DLD1 (cell line): ENCODE measurements around the gene RTL1.

ENCODE experiments used
- in situ Hi-C: cut with HindIII; loops from 2 replicates; pipeline ENCODE4 v1.10.0; 2017; ENCODE audit warnings: low sequenced_read_pairs

Gene RTL1

DNA sequence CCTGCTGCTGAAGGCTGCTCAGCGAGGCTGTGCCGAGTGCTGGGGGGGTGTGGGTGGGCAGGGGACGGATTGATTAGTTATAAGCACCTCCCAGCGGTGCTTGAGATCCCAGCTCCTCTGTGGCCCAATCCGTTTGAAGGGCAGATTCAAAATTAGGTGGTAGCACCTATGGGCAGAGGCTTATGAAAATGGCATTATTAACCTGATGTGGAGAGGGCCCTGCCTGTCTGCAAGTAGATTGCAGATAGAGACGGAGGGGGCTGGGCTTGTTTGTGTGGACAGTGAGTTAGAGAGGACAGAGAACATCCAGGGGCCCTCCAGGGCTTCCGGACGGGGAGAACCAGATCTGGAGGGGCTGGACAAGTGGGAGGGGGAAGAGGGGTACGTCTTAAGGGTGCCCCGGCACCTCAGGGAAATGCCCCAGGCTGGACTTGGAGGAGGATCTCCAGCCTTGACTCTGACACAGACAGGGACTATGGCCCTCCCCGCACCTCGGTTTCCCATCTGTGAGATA, at the start of gene RTL1:
Gene RTL1, minus strand, starts transcription at position 51 of the 514 bp plus-strand sequence. CDS start 18,934 bp downstream, outside the sequence.
- in situ Hi-C loops = no loop called here

GRCh38 chr14:100950024-100950423, 46.5 kb upstream of the RTL1 start:
- in situ Hi-C loops = no loop called here

- in situ Hi-C loops = no loop called here
Measured at GRCh38 chr14:100944052-100944451, 40.5 kb upstream of the RTL1 start.

DNA sequence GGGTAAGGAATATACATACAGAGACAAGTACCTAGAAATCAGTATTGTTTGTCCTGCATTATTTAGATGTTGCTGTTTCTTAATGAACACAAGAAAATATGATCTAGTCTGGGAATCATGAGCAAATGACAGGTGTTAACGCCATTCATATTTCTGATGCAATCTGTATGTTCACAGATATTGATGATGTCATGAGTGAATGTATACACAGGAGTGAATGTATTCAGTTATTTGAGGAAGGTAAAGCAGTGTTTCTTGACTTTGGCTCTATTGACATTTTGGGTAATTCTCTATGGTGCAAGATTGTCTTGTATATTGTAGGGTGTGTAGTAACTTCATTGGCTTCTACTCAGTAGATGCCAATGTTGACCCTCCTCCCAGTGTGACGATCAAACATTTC, 26.7 kb upstream of the RTL1 start:
- in situ Hi-C loops = no loop called here

DNA sequence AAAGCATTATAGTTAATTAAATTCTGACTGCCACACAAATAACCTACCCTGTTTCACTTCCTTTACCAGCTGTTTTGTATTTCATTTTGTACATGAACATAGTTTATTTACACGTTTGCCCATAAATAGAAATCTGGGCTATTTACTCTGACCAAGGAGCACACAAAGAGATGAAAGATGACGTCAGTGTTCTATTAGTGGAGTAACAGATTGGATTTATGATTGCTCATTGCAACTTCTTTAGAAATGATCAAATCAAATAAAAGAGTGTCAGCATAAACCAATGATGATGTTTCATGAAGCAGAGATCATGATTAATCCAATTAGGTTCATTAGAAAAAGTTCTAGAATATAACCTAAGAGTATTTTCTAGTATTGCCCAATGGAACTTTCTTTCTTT, 12.0 kb upstream of the RTL1 start:
- in situ Hi-C loops = no loop called here

DNA sequence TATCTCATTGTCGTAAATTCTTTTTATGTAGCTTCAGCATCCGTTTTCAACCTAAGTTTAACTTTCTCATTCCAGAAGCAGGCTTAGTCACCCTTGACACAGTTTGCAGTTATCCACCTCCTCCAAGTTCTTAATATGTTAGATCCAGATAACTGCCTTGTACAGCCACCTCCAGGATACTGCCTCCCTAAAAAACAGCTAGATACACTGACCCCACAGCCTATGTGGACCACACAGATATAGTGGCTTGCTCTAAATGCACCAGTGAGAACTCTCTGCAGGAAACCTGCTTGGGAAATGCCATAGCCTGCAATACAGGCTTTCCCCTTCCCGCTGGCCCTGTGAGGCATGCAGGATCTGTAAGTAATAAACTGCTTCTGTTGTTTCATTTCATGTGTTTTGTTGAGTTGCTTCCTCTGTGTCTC, 11.1 kb upstream of the RTL1 start:
- in situ Hi-C loops = no loop called here

DNA sequence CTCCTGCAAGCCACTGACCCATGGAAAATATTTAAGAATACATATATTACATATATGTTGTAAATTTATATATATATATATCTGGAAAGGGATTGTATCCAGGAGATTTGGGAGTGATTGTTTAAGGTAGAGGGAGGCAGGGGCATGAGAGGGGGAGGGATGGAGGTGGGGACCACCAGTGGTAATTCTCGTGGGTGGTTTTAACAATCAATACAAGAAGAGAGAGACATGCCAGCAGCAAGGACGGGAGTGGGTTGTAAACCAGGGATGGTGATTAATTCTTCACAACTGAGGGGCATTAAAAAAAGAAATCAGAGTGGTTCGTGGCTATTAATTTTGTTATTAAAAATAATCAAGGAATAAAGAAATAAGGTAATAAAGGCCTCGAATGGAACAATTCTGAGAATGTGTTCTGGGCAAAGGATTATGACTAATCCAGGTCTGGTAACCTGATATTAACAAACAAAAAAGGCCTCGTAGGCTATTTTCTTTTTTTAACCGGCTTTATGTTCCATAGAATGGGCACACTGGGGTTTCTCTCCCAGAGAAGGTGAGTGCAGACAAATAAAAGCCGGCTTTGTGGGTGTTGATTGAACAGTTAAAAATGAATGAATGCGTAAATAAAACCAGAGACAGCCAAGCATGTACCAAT, 8.3 kb upstream of the RTL1 start:
- in situ Hi-C loops = no loop called here

DNA sequence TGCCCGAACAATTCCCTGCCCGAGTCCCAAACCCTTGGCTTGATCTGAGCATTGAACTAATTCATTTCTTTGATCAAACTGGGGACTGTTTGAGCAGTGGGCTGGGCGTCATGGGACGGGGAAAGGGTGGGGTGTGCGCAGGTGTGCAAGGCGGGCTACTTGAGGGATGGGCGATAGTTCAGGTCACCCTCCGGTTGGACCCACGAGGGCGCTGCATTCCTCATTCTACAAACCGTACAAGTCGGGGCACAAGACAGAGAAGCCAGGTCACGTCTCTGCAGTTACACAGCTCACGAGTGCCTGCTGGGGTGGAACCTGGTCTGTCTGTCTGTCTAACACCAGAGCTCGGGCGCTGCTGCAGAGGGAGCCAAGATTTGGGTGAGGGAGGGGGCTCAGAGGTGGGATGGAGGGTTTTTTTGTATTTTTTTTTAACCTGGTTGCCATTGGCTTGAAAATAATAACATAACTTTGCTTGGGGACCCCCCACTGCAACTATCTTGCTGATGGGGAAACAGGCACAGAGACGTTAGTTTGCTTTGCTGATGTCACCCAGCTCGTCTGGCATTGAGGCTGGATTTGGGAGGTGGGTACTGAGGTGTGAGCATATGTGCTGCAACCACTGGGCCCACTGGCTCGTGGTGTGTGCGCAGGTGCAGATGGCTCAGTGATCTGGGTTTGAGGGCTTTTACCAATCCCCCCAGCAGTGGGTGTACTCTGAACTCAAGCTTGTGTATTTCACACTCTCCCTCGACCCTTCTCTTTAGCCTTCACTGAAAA, 7.6 kb upstream of the RTL1 start:
- in situ Hi-C loops = no loop called here

- in situ Hi-C loops = no loop called here
Measured at GRCh38 chr14:100909439-100909838, 5.9 kb upstream of the RTL1 start.

GRCh38 chr14:100907240-100907639, 3.7 kb upstream of the RTL1 start:
- in situ Hi-C loops = no loop called here

DNA sequence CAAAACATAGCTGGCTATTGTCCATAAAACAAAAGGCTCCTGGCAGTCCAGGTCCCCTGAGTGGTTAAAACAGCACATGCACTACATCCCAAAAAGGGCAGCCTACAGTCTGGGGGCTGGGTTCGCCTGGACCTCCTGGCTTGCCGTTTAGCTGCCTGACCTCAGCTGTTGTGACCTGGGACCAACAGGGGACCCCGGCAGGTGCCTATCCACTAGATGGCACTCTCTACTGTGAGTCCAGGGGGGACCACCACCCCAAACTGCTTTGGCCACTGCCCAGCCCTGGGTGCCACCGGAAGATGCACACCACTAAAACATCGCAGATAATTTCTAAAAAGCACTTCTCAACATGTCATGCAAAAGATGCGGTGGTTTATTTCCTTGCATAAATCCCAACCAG, 2.9 kb upstream of the RTL1 start:
- in situ Hi-C loops = no loop called here

- in situ Hi-C loops = no loop called here
Measured at GRCh38 chr14:100905166-100905565, 1.6 kb upstream of the RTL1 start.

DNA sequence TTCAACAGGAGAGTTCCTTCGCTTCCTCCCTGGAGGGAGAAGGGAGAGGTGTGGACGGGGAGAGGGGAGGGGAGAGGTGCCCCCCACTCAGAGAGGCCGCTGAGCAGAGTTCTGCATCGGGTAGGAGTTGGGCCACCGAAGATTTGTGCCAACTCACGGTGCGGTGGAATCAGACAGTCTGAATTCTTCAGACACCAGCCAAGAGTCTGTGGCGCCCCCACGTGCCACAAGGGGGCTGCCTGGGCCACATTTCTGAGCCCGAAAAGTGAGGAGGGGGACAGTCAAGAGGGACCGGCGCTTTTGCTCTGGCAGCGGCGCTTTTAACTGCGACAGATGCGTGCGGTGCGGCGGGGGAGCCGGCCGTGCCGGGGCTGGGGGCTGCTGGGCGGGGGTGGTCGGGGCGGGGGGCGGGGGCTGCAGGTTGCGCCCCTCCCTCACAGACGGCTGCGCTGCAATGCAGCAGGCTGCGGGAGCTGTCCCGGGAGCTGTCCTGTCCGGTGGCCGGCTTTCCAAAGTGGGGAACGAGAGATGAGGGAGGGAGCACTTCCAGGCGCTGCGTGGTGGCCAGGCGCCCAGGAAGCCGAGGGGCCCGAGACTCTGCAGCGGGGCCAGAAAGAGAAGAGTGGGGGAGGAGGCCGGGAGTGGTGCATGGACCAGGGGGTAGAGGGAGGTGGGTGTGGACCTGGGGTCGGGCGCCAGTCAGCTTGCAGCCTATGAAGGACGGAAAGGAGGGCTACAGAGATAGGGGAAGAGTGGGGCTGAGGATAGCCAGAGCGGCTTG, 975 bp upstream of the RTL1 start:
- in situ Hi-C loops = no loop called here

DNA sequence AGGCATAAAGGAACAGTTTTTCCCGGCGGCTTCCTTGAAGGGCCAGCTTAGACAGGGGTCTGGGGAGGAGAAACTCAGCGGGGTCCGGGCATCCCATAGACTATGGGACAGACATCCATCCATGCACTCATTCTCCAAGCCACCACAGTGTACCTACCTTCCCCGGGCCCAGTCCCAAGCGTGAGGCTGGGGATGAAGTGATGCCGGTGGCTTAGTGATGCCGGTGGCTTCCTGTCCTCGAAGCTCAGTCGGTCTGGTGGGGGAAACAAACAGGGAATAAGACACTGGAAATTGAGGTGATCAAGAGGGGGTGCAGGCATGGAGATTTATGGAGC, 421 bp downstream of the RTL1 start:
- in situ Hi-C loops = no loop called here

GRCh38 chr14:100902295-100903133, 1.0 kb downstream of the RTL1 start:
- in situ Hi-C loops = no loop called here

DNA sequence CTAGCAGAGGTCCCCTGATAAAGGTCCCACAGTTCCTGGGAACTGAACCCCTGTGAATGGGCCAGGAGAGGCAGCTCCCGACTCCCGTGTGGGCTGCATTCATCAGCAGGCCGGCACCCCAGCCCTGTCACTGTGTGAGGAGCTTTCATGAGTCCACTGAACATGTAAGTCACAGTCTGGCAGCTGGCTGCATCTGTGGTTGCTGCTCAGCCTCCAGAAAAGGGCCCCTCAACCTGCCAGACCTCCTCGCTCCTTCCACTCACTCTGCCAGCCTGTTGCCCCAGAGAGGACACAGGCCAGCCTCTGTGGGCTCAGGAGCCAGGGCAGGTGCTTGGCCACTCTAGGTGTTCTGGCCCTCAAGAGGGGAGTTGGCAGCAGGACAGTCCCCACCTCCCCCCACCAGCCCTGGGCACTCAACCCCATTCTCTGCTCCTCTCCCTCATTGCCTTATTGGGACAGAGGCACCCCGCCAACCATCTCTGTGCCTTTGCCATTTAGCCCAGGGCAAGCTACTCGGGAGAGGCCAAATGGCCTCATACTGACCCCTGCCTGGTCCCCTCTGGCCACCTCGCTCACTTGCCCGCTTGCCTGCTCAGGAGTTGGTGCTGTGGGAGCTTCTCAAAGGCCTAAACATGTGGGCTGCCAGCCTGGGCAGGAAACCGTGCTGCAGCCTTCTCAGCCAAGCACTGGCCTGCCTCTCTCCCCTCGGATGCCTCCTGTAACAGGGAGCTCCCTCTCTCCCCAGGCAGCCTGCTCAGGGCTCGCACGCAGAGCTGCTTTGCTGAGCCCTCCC, 1.9 kb downstream of the RTL1 start:
- in situ Hi-C loops = no loop called here

DNA sequence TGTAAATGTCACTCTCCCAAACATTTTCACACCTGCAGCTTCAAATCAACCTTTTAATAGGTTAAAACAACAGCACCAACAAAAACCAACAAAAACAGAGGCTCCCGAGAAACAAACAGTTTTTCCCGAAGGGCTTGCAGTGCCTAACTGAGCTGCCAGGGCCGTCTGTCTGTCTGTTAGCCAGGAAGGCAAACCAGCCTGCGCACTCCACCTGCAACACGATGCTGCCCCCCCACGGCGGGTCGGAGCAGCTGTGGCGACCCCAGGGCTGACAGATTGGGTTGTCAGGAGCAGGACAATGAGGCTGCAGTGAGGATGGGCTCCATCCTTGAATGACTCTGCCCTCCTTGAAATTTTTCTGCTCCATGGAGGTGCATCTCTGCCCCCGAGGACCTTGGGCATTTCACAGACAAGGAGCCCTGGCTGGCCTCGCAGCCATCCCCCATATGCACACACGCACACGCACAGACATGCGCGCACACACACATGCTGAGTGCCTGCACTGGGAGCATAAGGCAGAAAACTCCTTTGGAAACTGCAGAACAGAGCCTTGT, 2.6 kb downstream of the RTL1 start:
- in situ Hi-C loops = no loop called here

- in situ Hi-C loops = no loop called here
Measured at GRCh38 chr14:100899884-100900771, 3.4 kb downstream of the RTL1 start.
